A673 (cell line): ENCODE data around the gene ABI3BP. TPM values are rescaled to one million over a fixed set of nuclear protein-coding genes. Genes with fewer than 3 reads are reported as not detected.

Experiments
- BruUV-seq: library from RNA; stranded (reverse); fragments of 400-500 nt; replicated peaks from 2 replicates; lab custom pipeline; 2021; lab: Mats Ljungman, UMichigan
- CTCF ChIA-PET: fragments of 300-600 bp; sonication (Branson Sonifier 250); formaldehyde crosslinking; loops from one replicate; lab custom pipeline; 2022; ENCODE audit warnings: antibody characterized with exemption; lab: Charles Lee
- POLR2A ChIA-PET: fragments of 300-600 bp; sonication (Branson Sonifier 250); formaldehyde crosslinking; loops from one replicate; lab custom pipeline; 2022; ENCODE audit warnings: antibody characterized with exemption; ENCODE audit not compliant: low non-redundant PET; lab: Charles Lee
- DNase-seq: peaks from one replicate; pipeline ENCODE4 v3.0.0-alpha.2; 2015; ENCODE audit warnings: low spot score
- H3K27ac ChIP-seq: fragments of 200-600 bp; sonication (generic); 2 replicates; pipeline ENCODE4 v1.5.1; 2016; ENCODE audit warnings: mixed run types, low read depth, mild to moderate bottlenecking, mixed read lengths, antibody characterized with exemption, low read length; ENCODE audit not compliant: poor library complexity, severe bottlenecking
- H3K27me3 ChIP-seq: fragments of 200-600 bp; sonication (generic); replicated peaks from 2 replicates; pipeline ENCODE4 v1.6.1; 2017; ENCODE audit warnings: mixed run types, low read depth, mild to moderate bottlenecking, mixed read lengths, antibody characterized with exemption, low read length; ENCODE audit not compliant: insufficient read depth, poor library complexity
- H3K36me3 ChIP-seq: fragments of 200-600 bp; sonication (generic); 2 replicates; pipeline ENCODE4 v1.6.1; 2016; ENCODE audit warnings: mixed run types, mild to moderate bottlenecking, mixed read lengths, antibody characterized with exemption, low read length; ENCODE audit not compliant: insufficient read depth, poor library complexity, severe bottlenecking
- H3K4me1 ChIP-seq: fragments of 200-600 bp; sonication (generic); 2 replicates; pipeline ENCODE4 v1.6.1; 2017; ENCODE audit warnings: mixed run types, mild to moderate bottlenecking, mixed read lengths, antibody characterized with exemption, low read length; ENCODE audit not compliant: insufficient read depth, poor library complexity, severe bottlenecking
- H3K4me3 ChIP-seq: fragments of 200-600 bp; sonication (generic); 2 replicates; pipeline ENCODE4 v1.5.1; 2016; ENCODE audit warnings: low read depth, mixed run types, mild to moderate bottlenecking, mixed read lengths, low read length; ENCODE audit not compliant: poor library complexity, severe bottlenecking
- H3K9me3 ChIP-seq: fragments of 200-600 bp; sonication (generic); 2 replicates; pipeline ENCODE4 v1.6.1; 2016; ENCODE audit warnings: mixed run types, low read depth, mild to moderate bottlenecking, mixed read lengths, antibody characterized with exemption, low read length; ENCODE audit not compliant: poor library complexity, severe bottlenecking
- EZH2 ChIP-seq: fragments of 200-600 bp; sonication (generic); IDR thresholded peaks from 2 replicates; pipeline ENCODE4 v1.6.1; 2017; ENCODE audit warnings: borderline replicate concordance, low read depth, mild to moderate bottlenecking, mixed read lengths, antibody characterized with exemption, low read length; ENCODE audit not compliant: poor library complexity, severe bottlenecking
- intact Hi-C: fragments of 100-400 bp; cut with micrococcal nuclease; formaldehyde crosslinking; loops from one replicate; pipeline ENCODE4 v1.10.0; 2022; ENCODE audit not compliant: unreplicated experiment
- total RNA-seq: library from RNA; stranded (reverse); gene quantifications from 2 replicates; pipeline ENCODE4 v1.2.3, GENCODE V29; 2021
- TF ChIP-seq, protein P1 (sequence below): fragments of 300-800, 200-600 bp; sonication (generic); conservative IDR thresholded peaks from 2 replicates; pipeline ENCODE4 v1.5.1; 2017; ENCODE audit warnings: low read depth, mild to moderate bottlenecking, antibody characterized with exemption, low read length, moderate library complexity, mixed read lengths

Gene ABI3BP
- total RNA-seq, 1 experiment from 2014 or later, result 5.2 TPM

DNA sequence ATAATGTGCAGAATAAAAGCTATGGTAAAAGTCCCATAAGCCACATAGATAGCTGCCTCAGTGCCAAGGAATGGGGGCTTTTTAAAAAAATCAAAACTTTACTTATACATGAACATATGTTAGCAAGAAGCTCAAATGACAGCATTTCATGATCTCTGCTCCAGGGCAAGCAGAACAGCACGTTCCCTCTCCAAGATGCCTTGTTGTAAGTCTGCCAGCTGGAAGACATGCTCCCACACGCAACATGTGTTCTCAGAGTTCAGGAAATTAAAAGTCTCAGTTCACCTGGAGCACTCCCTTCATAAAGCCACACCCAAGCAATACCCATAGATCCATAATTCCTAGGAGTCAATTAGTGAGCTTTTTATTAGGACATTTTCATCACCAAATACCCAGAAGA is 52.2 kb downstream of the ABI3BP start:
- ChIA-PET CTCF (no interaction called here), POLR2A (no interaction called here)
- Histone ChIP-seq H3K4me1 (no peaks in the 10 kb centered on the region), H3K9me3 (no peaks in the 10 kb centered on the region), H3K4me3 (no peak overlapping the region), H3K36me3 (no peaks in the 10 kb centered on the region), H3K27me3 (no peaks in the 10 kb centered on the region), H3K27ac (no peak overlapping the region)
- intact Hi-C loops, result no loop called here
- no TSS peak for BruUV-seq
- no peak for TF ChIP-seq EZH2
- TF ChIP-seq, protein P1, sequence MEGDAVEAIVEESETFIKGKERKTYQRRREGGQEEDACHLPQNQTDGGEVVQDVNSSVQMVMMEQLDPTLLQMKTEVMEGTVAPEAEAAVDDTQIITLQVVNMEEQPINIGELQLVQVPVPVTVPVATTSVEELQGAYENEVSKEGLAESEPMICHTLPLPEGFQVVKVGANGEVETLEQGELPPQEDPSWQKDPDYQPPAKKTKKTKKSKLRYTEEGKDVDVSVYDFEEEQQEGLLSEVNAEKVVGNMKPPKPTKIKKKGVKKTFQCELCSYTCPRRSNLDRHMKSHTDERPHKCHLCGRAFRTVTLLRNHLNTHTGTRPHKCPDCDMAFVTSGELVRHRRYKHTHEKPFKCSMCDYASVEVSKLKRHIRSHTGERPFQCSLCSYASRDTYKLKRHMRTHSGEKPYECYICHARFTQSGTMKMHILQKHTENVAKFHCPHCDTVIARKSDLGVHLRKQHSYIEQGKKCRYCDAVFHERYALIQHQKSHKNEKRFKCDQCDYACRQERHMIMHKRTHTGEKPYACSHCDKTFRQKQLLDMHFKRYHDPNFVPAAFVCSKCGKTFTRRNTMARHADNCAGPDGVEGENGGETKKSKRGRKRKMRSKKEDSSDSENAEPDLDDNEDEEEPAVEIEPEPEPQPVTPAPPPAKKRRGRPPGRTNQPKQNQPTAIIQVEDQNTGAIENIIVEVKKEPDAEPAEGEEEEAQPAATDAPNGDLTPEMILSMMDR, result no peak
- no peak for DNase-seq

DNA sequence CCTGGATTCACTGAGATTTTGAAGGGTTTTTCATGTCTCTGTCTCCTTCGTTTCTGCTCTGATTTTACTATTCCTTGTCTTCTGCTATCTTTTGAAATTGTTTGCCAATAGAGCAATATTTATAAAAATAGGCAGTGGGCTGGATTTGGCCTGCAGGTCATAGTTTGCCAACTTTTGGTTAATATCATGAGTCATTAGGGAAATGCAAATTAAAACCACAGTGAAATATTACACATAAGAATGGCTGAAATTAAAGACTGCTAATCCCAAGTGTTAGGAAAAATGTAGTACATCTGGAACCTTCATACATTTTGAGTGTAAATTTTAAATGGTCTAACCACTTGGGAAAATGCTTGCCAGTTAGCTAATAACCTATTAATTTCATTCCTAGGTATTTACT is 56.3 kb downstream of the ABI3BP start:
- no TSS peak for BruUV-seq
- CTCF ChIA-PET, result no interaction called here

DNA sequence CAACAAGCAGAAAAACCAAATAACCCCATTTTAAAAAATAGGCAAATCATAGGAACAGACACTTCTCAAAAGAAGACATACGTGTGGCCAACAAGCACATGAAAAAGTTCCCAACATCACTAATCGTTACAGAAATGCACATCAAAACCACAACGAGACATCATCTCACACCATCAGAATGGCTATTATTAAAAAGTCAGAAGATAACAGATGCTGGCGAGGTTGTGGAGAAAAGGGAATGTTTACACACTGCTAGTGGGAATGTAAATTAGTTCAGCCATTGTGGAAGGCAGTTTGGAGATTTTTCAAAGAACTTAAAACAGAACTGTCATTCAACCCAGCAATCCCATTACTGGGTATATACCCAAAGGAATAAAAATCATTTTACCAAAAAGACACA is 60.7 kb downstream of the ABI3BP start:
- no peaks in the 10 kb centered on the region for H3K9me3 ChIP-seq
- BruUV-seq, result no TSS peak
- POLR2A ChIA-PET, result no interaction called here
- DNase-seq, result no peak
- no peak overlapping the region for H3K4me3 ChIP-seq
- H3K27ac ChIP-seq, result no peak overlapping the region
- H3K27me3 ChIP-seq, result no peaks in the 10 kb centered on the region
- H3K4me1 ChIP-seq, result no peaks in the 10 kb centered on the region
- H3K36me3 ChIP-seq, result no peaks in the 10 kb centered on the region
- no peak for TF ChIP-seq EZH2
- TF ChIP-seq, protein P1, result no peak
- CTCF ChIA-PET, result no interaction called here
- intact Hi-C loops, result no loop called here

More for the DNA sequence above, 56.3 kb downstream of the ABI3BP start:
- Histone ChIP-seq H3K4me1 (no peaks in the 10 kb centered on the region), H3K27me3 (no peaks in the 10 kb centered on the region), H3K36me3 (no peaks in the 10 kb centered on the region), H3K4me3 (no peak overlapping the region), H3K27ac (no peak overlapping the region), H3K9me3 (no peaks in the 10 kb centered on the region)
- POLR2A ChIA-PET, result no interaction called here
- TF ChIP-seq, protein P1, result no peak
- no peak for TF ChIP-seq EZH2
- DNase-seq, result no peak
- intact Hi-C loops, result no loop called here
